NB4 (cell line): ENCODE results near the gene TRPM1.
A peak's percentile ranks its signal among the peaks of the same experiment; 100 is the strongest.

ENCODE experiments used
- DNase-seq: peaks from one replicate; pipeline ENCODE4 v3.0.0; 2010; ENCODE audit warnings: low read depth
- H3K4me3 ChIP-seq: one replicate; pipeline ENCODE4 v1.5.1; 2011; ENCODE audit warnings: mild to moderate bottlenecking, low read depth, low read length, moderate library complexity
- CTCF ChIP-seq: IDR thresholded peaks from one replicate; pipeline ENCODE4 v1.5.1; 2012; ENCODE audit warnings: low read depth, low read length
- MAX ChIP-seq: IDR thresholded peaks from 2 replicates; pipeline ENCODE4 v1.6.1; 2011; ENCODE audit warnings: low read depth, low read length
- MYC ChIP-seq: IDR thresholded peaks from 2 replicates; pipeline ENCODE4 v1.6.1; 2011; ENCODE audit warnings: low read depth, low read length
- POLR2A ChIP-seq: IDR thresholded peaks from 2 replicates; pipeline ENCODE4 v1.6.1; 2011; ENCODE audit warnings: mild to moderate bottlenecking; ENCODE audit not compliant: insufficient read length; ENCODE audit errors: extremely low read depth

TRPM1 gene

GRCh38 chr15:31058236-31058962, 43.1 kb downstream of the TRPM1 start:
- no peak for DNase-seq
- no peak for TF ChIP-seq POLR2A
- TF ChIP-seq MAX = no peak
- no peak for TF ChIP-seq MYC
- no peak for TF ChIP-seq CTCF
- no peak overlapping the region for H3K4me3 ChIP-seq

- no peak for TF ChIP-seq MAX
- no peak for TF ChIP-seq MYC
- TF ChIP-seq POLR2A = no peak
- TF ChIP-seq CTCF = no peak
- DNase-seq = peak; percentile 89
- no peak overlapping the region for H3K4me3 ChIP-seq
Observed at GRCh38 chr15:31051496-31052080, 49.9 kb downstream of the TRPM1 start.

GRCh38 chr15:31050953-31051352, 50.6 kb downstream of the TRPM1 start:
- H3K4me3 ChIP-seq = no peak overlapping the region
- TF ChIP-seq MYC (no peak), CTCF (no peak), POLR2A (no peak), MAX (no peak)
- no peak for DNase-seq

GRCh38 chr15:31049682-31050615, 51.6 kb downstream of the TRPM1 start:
- peak; percentile 33 for DNase-seq
- TF ChIP-seq MYC = no peak
- no peak for TF ChIP-seq MAX
- TF ChIP-seq POLR2A = no peak
- TF ChIP-seq CTCF = no peak

GRCh38 chr15:31049111-31049510, 52.4 kb downstream of the TRPM1 start:
- DNase-seq = peak; percentile 72
- no peak overlapping the region for H3K4me3 ChIP-seq
- no peak for TF ChIP-seq CTCF
- no peak for TF ChIP-seq MAX
- no peak for TF ChIP-seq POLR2A

More at GRCh38 chr15:31049682-31050615, 51.6 kb downstream of the TRPM1 start:
- H3K4me3 ChIP-seq = no peak overlapping the region
